Activated CD8-positive, alpha-beta memory T cell treated with anti-CD3 and anti-CD28 coated beads for 48 hours (primary cell): Measurements from ENCODE around the gene DPEP2.
"Not testable (repeated sequence)": the region's sequence is repeated elsewhere in the genome, so short reads cannot be mapped to it uniquely, and the experiment has no call there.

Source experiments
- DNase-seq, 3 experiments: peaks; one replicate each; pipeline ENCODE4 v3.0.0-alpha.2; 2020; ENCODE audit warnings: low read depth in 2 of 3, low spot score in 2 of 3

DPEP2 gene

GRCh38 chr16:67977469-67978227 is 21.6 kb downstream of the DPEP2 start:
- no peak for DNase-seq

GRCh38 chr16:67977005-67977404 is 22.3 kb downstream of the DPEP2 start:
- no peak for DNase-seq

DNA sequence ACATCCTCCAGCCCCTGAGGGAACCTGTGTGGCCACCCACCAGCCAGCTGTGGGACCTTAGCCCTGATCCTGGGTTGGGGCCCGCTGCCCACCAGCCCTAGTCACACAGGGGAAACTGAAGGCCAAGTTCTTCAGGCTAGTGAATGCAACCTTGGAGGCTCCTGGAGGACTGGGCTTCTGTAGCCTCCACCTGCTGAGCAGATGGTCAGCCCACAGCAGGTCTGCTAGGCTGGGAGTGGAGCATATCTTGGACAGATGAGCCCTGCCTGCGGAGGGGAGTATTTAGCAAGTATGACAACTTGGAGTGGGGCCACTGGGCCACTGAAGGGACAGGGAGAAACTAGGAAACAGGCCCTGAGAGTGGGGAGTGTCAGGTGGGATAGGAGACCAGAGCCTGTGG is 23.1 kb downstream of the DPEP2 start:
- no peak for DNase-seq

GRCh38 chr16:67975321-67976105 is 23.8 kb downstream of the DPEP2 start:
- DNase-seq = no peak

DNA sequence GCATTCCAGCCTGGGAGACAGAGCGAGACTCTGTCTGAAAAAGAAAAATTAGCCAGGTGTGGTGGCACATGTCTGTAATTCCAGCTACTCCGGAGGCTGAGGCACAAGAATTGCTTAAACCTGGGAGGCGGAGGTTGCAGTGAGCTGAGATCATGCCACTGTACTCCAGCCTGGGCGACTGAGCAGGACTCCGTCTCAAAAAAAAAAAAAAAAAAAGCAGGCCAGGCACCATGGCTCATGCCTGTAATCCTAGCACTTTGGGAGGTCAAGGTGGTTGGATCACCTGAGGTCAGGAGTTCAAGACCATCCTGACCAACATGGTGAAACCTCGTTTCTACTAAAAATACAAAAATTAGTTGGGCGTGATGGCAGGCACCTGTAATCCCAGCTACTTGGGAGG is 27.0 kb downstream of the DPEP2 start:
- DNase-seq = not testable (repeated sequence)

DNA sequence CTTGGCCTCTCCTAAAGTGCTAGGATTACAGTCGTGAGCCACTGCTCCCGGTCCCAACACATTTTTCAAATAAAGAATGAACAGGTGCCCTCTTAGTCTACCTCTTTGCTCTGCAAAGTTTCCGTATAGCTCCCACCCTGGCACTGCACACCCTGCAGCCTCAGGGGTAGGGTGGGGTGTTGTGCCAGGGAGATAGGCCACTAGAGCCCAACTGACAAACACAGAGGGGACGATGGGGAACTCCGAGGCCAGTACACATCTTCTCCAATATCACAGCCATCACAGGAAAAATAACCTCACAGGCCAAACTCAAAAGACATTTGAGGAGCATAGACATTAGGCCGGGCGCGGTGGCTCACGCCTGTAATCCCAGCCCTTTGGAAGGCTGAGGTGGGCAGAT is 28.2 kb downstream of the DPEP2 start:
- DNase-seq = no peak

- no peak for DNase-seq
These were observed 29.8 kb downstream of the DPEP2 start for GRCh38 chr16:67969254-67970039.

DNA sequence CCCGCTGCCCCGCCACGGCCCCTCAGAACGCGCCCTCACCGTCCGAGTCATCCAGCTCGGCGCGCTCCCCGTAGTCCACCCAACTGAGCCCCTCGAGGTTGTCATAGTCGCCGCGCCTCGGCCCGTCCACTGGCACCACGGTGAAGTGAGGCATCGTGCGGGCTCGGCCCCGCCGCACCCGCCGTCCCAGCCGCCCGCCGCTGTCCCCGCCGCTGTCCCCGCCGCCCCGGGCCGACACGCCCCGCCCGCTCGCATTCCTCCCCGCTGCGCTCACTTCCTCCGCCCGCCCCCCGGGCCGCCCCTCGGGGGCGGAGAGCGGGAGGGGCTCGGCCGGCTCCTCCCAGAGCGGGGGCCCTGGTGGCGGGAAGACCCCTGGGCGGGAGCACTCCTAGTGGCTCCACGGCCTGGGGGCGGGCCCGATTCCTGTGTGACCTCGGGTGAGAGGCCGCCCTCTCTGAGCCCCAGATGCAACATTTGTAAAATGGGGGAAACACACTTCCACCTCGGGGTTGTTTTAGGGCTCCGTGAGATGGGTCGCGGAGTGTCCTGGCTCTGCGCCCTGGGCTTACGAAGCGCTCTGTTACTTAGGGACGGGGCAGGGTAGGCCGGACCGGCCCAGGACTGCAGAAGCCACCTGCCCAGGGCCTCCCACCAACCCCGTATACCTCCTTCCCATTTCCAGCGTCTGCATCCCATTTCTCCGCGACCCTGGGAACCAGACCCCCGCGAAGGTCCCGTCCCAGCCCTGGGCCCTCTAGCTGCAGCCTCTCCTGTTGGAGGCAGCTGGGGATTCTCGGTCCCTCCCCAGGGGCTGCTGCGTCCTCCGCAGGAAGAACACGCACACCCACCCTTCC is 30.7 kb downstream of the DPEP2 start, which contains the start of gene SLC12A4:
Gene SLC12A4, minus strand, starts transcription at position 238 of the 854 bp plus-strand sequence. Its CDS starts 84 bp downstream, at position 154.
- peak; percentile 81 to 87 (median 87) for DNase-seq

GRCh38 chr16:67967958-67968399 is 31.3 kb downstream of the DPEP2 start:
- no peak for DNase-seq

GRCh38 chr16:67967183-67967957 is 31.9 kb downstream of the DPEP2 start:
- no peak for DNase-seq

- no peak for DNase-seq
These were observed 32.6 kb downstream of the DPEP2 start for GRCh38 chr16:67966549-67967182.

DNA sequence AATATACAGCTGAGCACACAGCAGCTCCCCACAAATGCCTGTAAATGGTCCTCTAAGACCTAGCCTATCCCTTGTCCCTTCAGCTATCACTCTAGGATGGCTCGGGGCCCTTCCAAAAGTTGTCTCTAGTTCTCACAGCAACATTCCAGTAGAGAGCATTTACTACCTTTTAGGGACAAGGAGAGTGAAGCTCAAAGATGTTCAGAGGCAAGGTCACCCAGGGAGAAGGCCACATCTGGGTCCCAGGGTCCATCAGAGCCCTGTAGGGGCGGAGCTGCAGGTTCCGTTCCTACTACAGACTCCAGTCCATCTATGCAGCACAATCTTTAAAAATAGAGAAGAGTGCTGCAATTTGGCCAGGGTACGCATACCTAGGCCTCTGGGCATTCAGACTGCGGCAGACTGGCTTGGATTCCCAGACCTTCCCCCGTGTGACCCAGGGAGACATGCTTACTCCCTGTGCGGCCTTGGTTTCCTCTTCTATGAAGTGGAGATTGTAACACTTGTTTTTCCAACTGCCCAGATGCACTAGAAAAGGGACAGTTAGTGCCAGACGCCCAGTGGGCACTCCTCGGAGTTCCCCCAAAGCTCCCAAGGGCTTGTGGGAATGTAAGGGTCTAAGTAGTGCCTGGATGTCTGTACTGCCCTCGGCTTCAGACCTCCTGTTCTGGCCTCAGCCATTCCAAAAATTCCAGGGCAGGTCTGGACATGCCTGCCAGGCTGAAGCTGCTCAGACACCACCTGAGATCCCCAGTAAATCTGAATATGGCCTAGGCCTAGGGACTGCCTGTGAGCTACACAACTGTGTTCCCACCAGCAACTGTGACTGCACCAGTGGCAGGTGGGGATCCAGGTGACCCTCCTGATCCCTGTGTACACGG is 33.4 kb downstream of the DPEP2 start:
- DNase-seq = no peak

DNA sequence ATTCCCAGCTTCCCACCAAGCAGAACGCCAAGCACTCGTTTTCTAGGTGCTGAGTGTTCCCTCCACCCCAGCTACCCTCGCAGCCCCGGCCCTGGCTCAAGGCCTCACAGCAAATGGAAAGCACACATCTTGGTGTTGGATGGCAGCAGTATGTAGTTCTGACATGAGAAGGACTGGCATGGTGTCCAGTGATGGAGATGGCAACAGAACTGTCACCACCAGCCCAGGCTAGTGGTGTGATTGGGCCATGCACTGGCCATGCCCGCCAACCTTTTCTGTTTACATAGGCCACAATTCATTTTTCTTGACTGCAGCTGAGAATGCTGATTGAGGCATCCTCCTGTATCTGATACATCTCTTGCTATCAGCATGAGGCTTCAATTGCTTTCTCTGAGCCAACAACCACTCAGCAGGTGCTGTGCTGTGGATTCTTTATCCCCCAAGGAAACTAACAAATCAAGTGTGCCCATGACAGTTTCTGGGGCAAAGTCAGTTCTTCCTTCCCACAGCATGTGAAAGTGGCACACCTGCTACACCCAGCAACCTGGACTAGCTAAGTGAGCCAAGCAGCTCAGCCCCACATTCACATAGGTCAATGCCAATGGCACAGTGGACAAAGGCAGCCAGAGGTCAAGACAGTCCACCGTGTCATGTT is 34.7 kb downstream of the DPEP2 start:
- no peak for DNase-seq

GRCh38 chr16:67963662-67964321 is 35.5 kb downstream of the DPEP2 start:
- DNase-seq = no peak

DNA sequence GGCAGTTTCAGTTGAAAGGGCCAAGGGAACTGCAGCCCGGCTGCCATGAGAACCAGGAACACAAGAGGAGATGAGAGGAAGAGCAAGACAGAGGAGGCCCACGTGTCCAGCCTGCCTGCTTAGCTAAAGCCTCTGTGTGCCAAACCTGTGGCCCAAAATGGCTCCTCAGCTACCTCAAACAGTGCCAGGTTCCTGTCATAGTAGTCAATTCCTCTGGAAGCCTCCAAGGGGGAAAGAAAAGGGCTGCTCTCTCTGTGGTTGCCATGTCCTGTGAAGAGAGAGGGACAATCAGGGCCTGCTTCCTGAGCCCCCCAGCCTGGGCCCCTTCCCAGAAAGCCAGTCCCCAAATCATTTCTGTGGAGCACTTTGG is 36.0 kb downstream of the DPEP2 start:
- DNase-seq = no peak

DNA sequence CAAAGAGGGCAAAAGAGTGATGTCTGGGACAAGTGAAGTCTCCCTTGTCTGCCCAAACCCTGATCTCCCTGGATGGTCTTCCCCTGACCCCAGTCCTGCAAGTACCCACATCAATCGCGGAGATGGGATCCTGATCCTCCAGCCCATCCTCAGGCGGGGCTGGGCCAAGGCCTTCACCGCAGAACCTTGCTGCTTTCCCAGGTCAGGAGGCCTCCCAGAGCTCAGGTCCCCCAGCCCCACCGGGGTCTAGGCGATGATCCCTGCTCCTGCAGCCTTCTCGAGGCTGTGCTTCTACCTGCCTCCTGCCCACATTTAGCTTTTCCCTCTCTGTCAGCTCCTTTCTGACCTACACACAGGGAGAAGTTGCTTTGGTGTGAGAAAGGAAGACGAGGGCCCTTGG is 37.1 kb downstream of the DPEP2 start:
- DNase-seq = no peak

GRCh38 chr16:67961551-67961957 is 37.7 kb downstream of the DPEP2 start:
- DNase-seq = no peak
